ENCODE results near the gene EPHB6.

The EPHB6 gene

DNA sequence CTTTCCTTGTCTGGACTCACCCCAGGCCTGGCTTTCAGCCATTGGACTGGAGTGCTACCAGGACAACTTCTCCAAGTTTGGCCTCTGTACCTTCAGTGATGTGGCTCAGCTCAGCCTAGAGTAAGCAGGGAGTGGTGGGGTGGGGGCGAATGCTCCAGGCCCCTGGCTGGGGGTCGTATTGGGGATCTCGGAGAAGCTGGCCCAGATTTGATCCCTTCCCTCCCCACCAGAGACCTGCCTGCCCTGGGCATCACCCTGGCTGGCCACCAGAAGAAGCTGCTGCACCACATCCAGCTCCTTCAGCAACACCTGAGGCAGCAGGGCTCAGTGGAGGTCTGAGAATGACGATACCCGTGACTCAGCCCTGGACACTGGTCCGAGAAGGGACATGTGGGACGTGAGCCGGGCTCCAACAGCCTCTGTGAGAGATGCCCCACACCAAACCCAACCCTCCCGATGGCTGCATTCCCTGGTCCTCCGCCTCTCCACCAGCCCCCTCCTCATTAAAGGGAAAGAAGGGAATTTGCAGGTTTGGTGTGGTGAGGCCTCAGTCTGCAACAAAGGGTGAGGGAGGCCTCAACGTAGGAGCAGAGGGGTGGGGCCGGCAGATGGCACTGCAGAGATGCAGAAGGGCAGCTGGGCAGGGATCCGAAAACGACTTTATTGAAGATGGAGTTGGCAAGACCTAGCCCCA lies 15.8 kb downstream of the EPHB6 start:
- TF ChIP-seq CTCF (IDR thresholded peaks at IDR 0.05; ENCODE audit: insufficient read depth, low read length) (no peak), GABPA (IDR thresholded peaks at IDR 0.05; ENCODE audit: low read depth) (no peak), POLR2AphosphoS5 (IDR thresholded peaks at IDR 0.05; ENCODE audit: low read depth) (no peak), SPI1 (IDR thresholded peaks at IDR 0.05; ENCODE audit: borderline replicate concordance, low read depth) (no peak)
- TF ChIP-seq, protein P1, sequence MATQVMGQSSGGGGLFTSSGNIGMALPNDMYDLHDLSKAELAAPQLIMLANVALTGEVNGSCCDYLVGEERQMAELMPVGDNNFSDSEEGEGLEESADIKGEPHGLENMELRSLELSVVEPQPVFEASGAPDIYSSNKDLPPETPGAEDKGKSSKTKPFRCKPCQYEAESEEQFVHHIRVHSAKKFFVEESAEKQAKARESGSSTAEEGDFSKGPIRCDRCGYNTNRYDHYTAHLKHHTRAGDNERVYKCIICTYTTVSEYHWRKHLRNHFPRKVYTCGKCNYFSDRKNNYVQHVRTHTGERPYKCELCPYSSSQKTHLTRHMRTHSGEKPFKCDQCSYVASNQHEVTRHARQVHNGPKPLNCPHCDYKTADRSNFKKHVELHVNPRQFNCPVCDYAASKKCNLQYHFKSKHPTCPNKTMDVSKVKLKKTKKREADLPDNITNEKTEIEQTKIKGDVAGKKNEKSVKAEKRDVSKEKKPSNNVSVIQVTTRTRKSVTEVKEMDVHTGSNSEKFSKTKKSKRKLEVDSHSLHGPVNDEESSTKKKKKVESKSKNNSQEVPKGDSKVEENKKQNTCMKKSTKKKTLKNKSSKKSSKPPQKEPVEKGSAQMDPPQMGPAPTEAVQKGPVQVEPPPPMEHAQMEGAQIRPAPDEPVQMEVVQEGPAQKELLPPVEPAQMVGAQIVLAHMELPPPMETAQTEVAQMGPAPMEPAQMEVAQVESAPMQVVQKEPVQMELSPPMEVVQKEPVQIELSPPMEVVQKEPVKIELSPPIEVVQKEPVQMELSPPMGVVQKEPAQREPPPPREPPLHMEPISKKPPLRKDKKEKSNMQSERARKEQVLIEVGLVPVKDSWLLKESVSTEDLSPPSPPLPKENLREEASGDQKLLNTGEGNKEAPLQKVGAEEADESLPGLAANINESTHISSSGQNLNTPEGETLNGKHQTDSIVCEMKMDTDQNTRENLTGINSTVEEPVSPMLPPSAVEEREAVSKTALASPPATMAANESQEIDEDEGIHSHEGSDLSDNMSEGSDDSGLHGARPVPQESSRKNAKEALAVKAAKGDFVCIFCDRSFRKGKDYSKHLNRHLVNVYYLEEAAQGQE (IDR thresholded peaks at IDR 0.05; ENCODE audit: insufficient replicate concordance, low read depth) = no peak
- no peaks in the 10 kb centered on the region for H3K27me3 ChIP-seq (ENCODE audit: insufficient read depth, poor library complexity, severe bottlenecking)
- DNase-seq (ENCODE audit: low read depth in 1 of 2, low spot score in 1 of 2) = no peak
- no peak overlapping the region for H3K27ac ChIP-seq (replicated peaks)
- H3K4me3 ChIP-seq (replicated peaks; ENCODE audit: insufficient read depth, low read length) = no peak overlapping the region

GRCh38 chr7:142871260-142872105 lies 16.6 kb downstream of the EPHB6 start:
- TF ChIP-seq, protein P1 (IDR thresholded peaks at IDR 0.05; ENCODE audit: insufficient replicate concordance, low read depth) = no peak
- TF ChIP-seq POLR2AphosphoS5 (IDR thresholded peaks at IDR 0.05; ENCODE audit: low read depth) = no peak
- no peak for TF ChIP-seq CTCF (IDR thresholded peaks at IDR 0.05; ENCODE audit: insufficient read depth, low read length)
- no peak for TF ChIP-seq GABPA (IDR thresholded peaks at IDR 0.05; ENCODE audit: low read depth)
- TF ChIP-seq SPI1 (IDR thresholded peaks at IDR 0.05; ENCODE audit: borderline replicate concordance, low read depth) = no peak
- Histone ChIP-seq H3K27ac (replicated peaks) (no peak overlapping the region), H3K4me3 (replicated peaks; ENCODE audit: insufficient read depth, low read length) (no peak overlapping the region), H3K27me3 (ENCODE audit: insufficient read depth, poor library complexity, severe bottlenecking) (no peaks in the 10 kb centered on the region)
- DNase-seq (ENCODE audit: low read depth in 1 of 2, low spot score in 1 of 2) = no peak

DNA sequence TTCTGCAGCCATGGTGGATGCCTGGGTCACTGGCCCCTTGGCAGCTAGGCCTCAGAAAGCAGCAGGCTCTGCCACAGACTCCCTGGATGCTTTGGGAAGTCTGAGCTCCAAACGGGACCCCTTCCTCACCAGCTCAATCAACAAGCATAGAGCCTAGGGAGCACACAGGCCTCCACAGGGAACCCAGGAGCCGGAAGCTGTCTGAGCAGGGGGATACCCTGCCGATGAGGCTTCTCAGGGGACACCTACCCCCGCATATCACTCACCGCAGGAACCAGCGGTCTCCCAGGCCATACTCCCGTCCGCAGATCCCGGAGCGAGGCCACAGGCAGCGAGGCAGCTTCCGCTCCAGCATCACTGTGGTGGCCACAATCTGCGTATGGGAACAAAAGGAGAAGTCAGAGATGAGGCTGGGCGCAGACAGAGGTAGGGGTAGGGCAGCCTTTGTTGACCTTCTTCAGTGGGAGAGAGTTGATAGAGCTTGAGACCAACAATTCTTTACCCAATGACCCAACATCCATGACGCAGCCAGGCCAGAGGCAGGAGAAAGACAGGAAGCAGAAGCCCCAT lies 17.3 kb downstream of the EPHB6 start:
- Histone ChIP-seq H3K27me3 (ENCODE audit: insufficient read depth, poor library complexity, severe bottlenecking) (no peaks in the 10 kb centered on the region), H3K4me3 (replicated peaks; ENCODE audit: insufficient read depth, low read length) (no peak overlapping the region), H3K27ac (replicated peaks) (no peak overlapping the region)
- TF ChIP-seq, protein P1 (IDR thresholded peaks at IDR 0.05; ENCODE audit: insufficient replicate concordance, low read depth) = no peak
- no peak for TF ChIP-seq CTCF (IDR thresholded peaks at IDR 0.05; ENCODE audit: insufficient read depth, low read length)
- peak; percentile 71 for TF ChIP-seq POLR2AphosphoS5 (IDR thresholded peaks at IDR 0.05; ENCODE audit: low read depth)
- TF ChIP-seq SPI1 (IDR thresholded peaks at IDR 0.05; ENCODE audit: borderline replicate concordance, low read depth) = peak; percentile 81
- peak; percentile 47 to 68 for DNase-seq (ENCODE audit: low read depth in 1 of 2, low spot score in 1 of 2)
